ENCODE measurements around the gene APBA1.

DNA sequence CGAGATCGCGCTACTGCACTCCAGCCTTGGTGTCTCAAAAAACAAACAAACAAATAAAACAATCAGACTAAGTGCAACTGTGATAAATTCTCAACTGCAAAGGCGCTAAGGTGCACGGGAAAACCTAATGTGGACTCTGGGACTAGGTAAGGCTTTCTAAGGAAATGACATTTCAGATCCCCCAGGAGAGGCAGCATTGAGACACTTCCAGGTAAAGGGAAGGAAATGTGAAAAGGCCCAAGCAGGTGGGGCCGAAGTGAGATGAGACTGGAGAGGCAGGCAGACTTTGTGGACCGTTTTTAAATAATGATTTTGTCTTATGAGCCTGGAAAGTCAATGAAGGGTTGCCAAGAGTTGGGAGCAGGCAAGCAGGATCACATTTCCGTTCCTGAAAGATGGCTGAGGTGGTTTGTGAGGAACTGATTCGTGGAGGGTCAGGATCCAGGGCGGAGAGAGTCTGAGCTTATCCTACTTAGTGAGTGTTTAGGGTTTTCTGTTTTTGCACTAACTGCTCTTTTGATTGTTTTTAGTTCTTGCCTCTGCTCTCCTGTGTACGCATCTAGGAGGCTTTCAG lies 2.0 kb upstream of the APBA1 start:
- TF ChIP-seq, protein P1, sequence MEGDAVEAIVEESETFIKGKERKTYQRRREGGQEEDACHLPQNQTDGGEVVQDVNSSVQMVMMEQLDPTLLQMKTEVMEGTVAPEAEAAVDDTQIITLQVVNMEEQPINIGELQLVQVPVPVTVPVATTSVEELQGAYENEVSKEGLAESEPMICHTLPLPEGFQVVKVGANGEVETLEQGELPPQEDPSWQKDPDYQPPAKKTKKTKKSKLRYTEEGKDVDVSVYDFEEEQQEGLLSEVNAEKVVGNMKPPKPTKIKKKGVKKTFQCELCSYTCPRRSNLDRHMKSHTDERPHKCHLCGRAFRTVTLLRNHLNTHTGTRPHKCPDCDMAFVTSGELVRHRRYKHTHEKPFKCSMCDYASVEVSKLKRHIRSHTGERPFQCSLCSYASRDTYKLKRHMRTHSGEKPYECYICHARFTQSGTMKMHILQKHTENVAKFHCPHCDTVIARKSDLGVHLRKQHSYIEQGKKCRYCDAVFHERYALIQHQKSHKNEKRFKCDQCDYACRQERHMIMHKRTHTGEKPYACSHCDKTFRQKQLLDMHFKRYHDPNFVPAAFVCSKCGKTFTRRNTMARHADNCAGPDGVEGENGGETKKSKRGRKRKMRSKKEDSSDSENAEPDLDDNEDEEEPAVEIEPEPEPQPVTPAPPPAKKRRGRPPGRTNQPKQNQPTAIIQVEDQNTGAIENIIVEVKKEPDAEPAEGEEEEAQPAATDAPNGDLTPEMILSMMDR (IDR thresholded peaks at IDR 0.05) = peak in 1 of 6 experiments; percentile 25
- no peak for TF ChIP-seq POLR2A (IDR thresholded peaks at IDR 0.05)
